ENCODE data around the gene PDC. TPM values are rescaled to one million over a fixed set of nuclear protein-coding genes. Genes with fewer than 3 reads are reported as not detected.

PDC gene
- total RNA-seq, 1 experiment from 2014 or later = not detected

DNA sequence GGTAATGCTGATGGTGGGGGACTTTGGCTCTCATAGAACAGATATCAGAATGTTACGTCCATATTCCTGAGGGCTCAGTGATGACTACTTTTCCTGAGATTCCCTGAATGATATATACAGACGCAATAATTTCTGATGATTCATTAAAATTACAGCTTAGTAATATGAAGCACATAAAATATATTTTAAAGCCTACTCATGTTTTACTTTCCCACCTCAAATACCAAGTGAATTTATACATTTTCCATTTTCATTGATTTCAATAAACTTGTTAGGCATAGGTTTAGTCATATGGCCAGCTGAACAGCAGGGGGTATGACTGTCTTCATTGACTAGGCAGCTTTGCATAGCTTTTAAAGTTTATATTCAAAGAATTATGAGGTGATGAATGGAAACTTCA, 26.2 kb upstream of the PDC start:
- no peaks in the 10 kb centered on the region for H3K36me3 Mint-ChIP-seq (ENCODE audit: insufficient read depth, unreplicated experiment)
- no peaks in the 10 kb centered on the region for H3K36me3 ChIP-seq (ENCODE audit: control insufficient read depth, insufficient read depth, low read length)
- H3K9me3 Mint-ChIP-seq (ENCODE audit: unreplicated experiment) = peaks cover 10% of the 10 kb centered on the region
- TF ChIP-seq, protein P1, sequence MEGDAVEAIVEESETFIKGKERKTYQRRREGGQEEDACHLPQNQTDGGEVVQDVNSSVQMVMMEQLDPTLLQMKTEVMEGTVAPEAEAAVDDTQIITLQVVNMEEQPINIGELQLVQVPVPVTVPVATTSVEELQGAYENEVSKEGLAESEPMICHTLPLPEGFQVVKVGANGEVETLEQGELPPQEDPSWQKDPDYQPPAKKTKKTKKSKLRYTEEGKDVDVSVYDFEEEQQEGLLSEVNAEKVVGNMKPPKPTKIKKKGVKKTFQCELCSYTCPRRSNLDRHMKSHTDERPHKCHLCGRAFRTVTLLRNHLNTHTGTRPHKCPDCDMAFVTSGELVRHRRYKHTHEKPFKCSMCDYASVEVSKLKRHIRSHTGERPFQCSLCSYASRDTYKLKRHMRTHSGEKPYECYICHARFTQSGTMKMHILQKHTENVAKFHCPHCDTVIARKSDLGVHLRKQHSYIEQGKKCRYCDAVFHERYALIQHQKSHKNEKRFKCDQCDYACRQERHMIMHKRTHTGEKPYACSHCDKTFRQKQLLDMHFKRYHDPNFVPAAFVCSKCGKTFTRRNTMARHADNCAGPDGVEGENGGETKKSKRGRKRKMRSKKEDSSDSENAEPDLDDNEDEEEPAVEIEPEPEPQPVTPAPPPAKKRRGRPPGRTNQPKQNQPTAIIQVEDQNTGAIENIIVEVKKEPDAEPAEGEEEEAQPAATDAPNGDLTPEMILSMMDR (IDR thresholded peaks at IDR 0.05; ENCODE audit: insufficient read depth in 1 of 2, low read depth in 1 of 2, low read length in 1 of 2, severe bottlenecking in 1 of 2, unreplicated experiment in 1 of 2) = no peak
- no peak overlapping the region for H3K4me3 Mint-ChIP-seq (ENCODE audit: unreplicated experiment)
- DNase-seq = no peak
- intact Hi-C loops (cut with micrococcal nuclease; ENCODE audit: unreplicated experiment) = no loop called here
- POLR2A ChIA-PET = no interaction called here
- no peaks in the 10 kb centered on the region for H3K27me3 ChIP-seq (replicated peaks; ENCODE audit: control insufficient read depth, insufficient read depth, low read length)
- H3K27ac Mint-ChIP-seq (ENCODE audit: unreplicated experiment) = no peak overlapping the region
- BruUV-seq (replicated peaks) = no TSS peak
- no peaks in the 10 kb centered on the region for H3K27me3 Mint-ChIP-seq (ENCODE audit: insufficient read depth, unreplicated experiment)
- no peak overlapping the region for H3K4me3 ChIP-seq (ENCODE audit: low read depth, low read length)
- H3K4me1 ChIP-seq = peaks cover 36% of the 10 kb centered on the region
- CTCF ChIA-PET = no interaction called here
- H3K4me1 Mint-ChIP-seq (ENCODE audit: low read depth, unreplicated experiment) = peaks cover 31% of the 10 kb centered on the region
- H3K9me3 ChIP-seq = no peaks in the 10 kb centered on the region; the same call in 1 of the 2 replicates

GRCh38 chr1:186486061-186486460, 25.1 kb upstream of the PDC start:
- Histone ChIP-seq H3K4me1 (peaks cover 39% of the 10 kb centered on the region), H3K4me3 (ENCODE audit: low read depth, low read length) (no peak overlapping the region), H3K27me3 (replicated peaks; ENCODE audit: control insufficient read depth, insufficient read depth, low read length) (no peaks in the 10 kb centered on the region), H3K9me3 (no peaks in the 10 kb centered on the region), H3K36me3 (ENCODE audit: control insufficient read depth, insufficient read depth, low read length) (no peaks in the 10 kb centered on the region)
- H3K36me3 Mint-ChIP-seq (ENCODE audit: insufficient read depth, unreplicated experiment) = no peaks in the 10 kb centered on the region
- intact Hi-C loops (cut with micrococcal nuclease; ENCODE audit: unreplicated experiment) = no loop called here
- H3K27me3 Mint-ChIP-seq (ENCODE audit: insufficient read depth, unreplicated experiment) = no peaks in the 10 kb centered on the region
- ChIA-PET POLR2A (no interaction called here), CTCF (no interaction called here)
- BruUV-seq (replicated peaks) = no TSS peak
- H3K9me3 Mint-ChIP-seq (ENCODE audit: unreplicated experiment) = peaks cover 10% of the 10 kb centered on the region
- TF ChIP-seq, protein P1 (IDR thresholded peaks at IDR 0.05; ENCODE audit: insufficient read depth in 1 of 2, low read depth in 1 of 2, low read length in 1 of 2, severe bottlenecking in 1 of 2, unreplicated experiment in 1 of 2) = no peak
- no peak overlapping the region for H3K27ac Mint-ChIP-seq (ENCODE audit: unreplicated experiment)
- DNase-seq = no peak
- H3K4me1 Mint-ChIP-seq (ENCODE audit: low read depth, unreplicated experiment) = peaks cover 32% of the 10 kb centered on the region
- H3K4me3 Mint-ChIP-seq (ENCODE audit: unreplicated experiment) = no peak overlapping the region

DNA sequence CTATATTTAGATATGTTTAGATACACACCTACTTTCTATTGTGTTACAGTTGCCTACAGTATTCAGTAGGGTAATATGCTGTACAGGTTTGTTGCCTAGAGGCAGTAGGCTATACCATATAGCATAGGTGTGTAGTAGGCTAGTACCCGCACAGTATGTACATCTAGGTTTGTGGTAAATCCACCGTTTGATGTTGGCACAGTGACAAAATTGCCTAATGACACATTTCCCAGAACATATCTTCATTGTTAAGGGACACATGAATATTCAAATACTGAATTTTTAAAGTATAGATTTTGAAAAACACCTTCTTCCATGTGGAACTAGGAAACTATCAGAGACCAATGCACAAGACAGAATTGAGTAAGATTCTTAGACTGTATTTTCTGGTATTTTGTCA, 22.6 kb upstream of the PDC start:
- Mint-ChIP-seq H3K4me1 (ENCODE audit: low read depth, unreplicated experiment) (peaks cover 37% of the 10 kb centered on the region), H3K27me3 (ENCODE audit: insufficient read depth, unreplicated experiment) (no peaks in the 10 kb centered on the region), H3K36me3 (ENCODE audit: insufficient read depth, unreplicated experiment) (no peaks in the 10 kb centered on the region), H3K9me3 (ENCODE audit: unreplicated experiment) (peaks cover 9% of the 10 kb centered on the region), H3K27ac (ENCODE audit: unreplicated experiment) (no peak overlapping the region), H3K4me3 (ENCODE audit: unreplicated experiment) (no peak overlapping the region)
- CTCF ChIA-PET = no interaction called here
- Histone ChIP-seq H3K4me1 (peaks cover 50% of the 10 kb centered on the region), H3K27me3 (replicated peaks; ENCODE audit: control insufficient read depth, insufficient read depth, low read length) (no peaks in the 10 kb centered on the region), H3K9me3 (no peaks in the 10 kb centered on the region), H3K36me3 (ENCODE audit: control insufficient read depth, insufficient read depth, low read length) (no peaks in the 10 kb centered on the region), H3K4me3 (ENCODE audit: low read depth, low read length) (no peak overlapping the region)
- intact Hi-C loops (cut with micrococcal nuclease; ENCODE audit: unreplicated experiment) = no loop called here
- BruUV-seq (replicated peaks) = no TSS peak
- TF ChIP-seq, protein P1 (IDR thresholded peaks at IDR 0.05; ENCODE audit: insufficient read depth in 1 of 2, low read depth in 1 of 2, low read length in 1 of 2, severe bottlenecking in 1 of 2, unreplicated experiment in 1 of 2) = no peak
- no peak for DNase-seq
- POLR2A ChIA-PET = no interaction called here
